H1 (cell line): ENCODE results near the gene UBE2E1. TPM values are rescaled to one million over a fixed set of nuclear protein-coding genes. Genes with fewer than 3 reads are reported as not detected.

Experiments
- HDAC6 ChIP-seq: IDR thresholded peaks from one replicate; pipeline ENCODE4 v1.7.1; 2012; ENCODE audit warnings: low read depth, mild to moderate bottlenecking, inconsistent platforms, low read length, moderate library complexity
- KDM1A ChIP-seq: fragments of 200-600, 300-600 bp; sonication (generic); IDR thresholded peaks from 2 replicates; pipeline ENCODE4 v1.7.1; 2016; ENCODE audit warnings: mild to moderate bottlenecking, low read length, borderline replicate concordance
- NANOG ChIP-seq: IDR thresholded peaks from 2 replicates; pipeline ENCODE4 v1.6.1; 2011; ENCODE audit warnings: low read length, low read depth, mild to moderate bottlenecking, inconsistent platforms; ENCODE audit not compliant: insufficient read depth, poor library complexity, severe bottlenecking
- RNF2 ChIP-seq: fragments of 200-900, 300-1000 bp; sonication (generic); IDR thresholded peaks from 2 replicates; pipeline ENCODE4 v1.7.1; 2016; ENCODE audit warnings: borderline replicate concordance, low read depth, mild to moderate bottlenecking, antibody characterized with exemption, low read length; ENCODE audit not compliant: poor library complexity, severe bottlenecking; ENCODE audit errors: missing control alignments
- SP2 ChIP-seq: IDR thresholded peaks from 2 replicates; pipeline ENCODE4 v1.6.1; 2012; ENCODE audit warnings: mild to moderate bottlenecking, low read length, inconsistent platforms
- TAF7 ChIP-seq: optimal IDR thresholded peaks from 2 replicates; pipeline ENCODE3; 2011; ENCODE audit warnings: low read depth, mild to moderate bottlenecking, inconsistent platforms, low read length, moderate library complexity, borderline replicate concordance
- polyA plus RNA-seq, 7 experiments: library from polyadenylated mRNA; depleted of rRNA in 3 of 7; stranded (reverse) in 5 of 7; unstranded in 2 of 7; fragments of >200 nt in 5 of 7; fragments of 200-250 nt in 2 of 7; gene quantifications; 1 replicate in 5 of 7; 2 replicates in 1 of 7; 4 replicates in 1 of 7; pipeline versions ENCODE4 v1.2.1 to v1.2.3, GENCODE V29; 2011 to 2013; ENCODE audit warnings: missing spikeins in 2 of 7, mixed read lengths in 2 of 7
- total RNA-seq: library from RNA; stranded (reverse); fragmentation: NEBNext Ultra II Directional; extraction: Animal tissue kit (Norgen Biotek cat#: 25700); gene quantifications from 2 replicates; pipeline ENCODE4 v1.2.1, GENCODE V29; 2021
- TF ChIP-seq, protein P1 (sequence below): fragments of 300-600 bp; sonication (generic); IDR thresholded peaks from 2 replicates; pipeline ENCODE4 v1.7.1; 2012; ENCODE audit warnings: low read length, moderate library complexity, mild to moderate bottlenecking, inconsistent platforms; ENCODE audit not compliant: insufficient replicate concordance
- TF ChIP-seq, protein P2 (sequence below): IDR thresholded peaks from 2 replicates; pipeline ENCODE4 v1.6.1; 2012; ENCODE audit warnings: inconsistent platforms

The UBE2E1 gene
- total and polyA plus RNA-seq, 2 of the 8 experiments (the other 6 are each of a cell fraction or from before 2014, with no cell fraction given), result 109 to 141 TPM

DNA sequence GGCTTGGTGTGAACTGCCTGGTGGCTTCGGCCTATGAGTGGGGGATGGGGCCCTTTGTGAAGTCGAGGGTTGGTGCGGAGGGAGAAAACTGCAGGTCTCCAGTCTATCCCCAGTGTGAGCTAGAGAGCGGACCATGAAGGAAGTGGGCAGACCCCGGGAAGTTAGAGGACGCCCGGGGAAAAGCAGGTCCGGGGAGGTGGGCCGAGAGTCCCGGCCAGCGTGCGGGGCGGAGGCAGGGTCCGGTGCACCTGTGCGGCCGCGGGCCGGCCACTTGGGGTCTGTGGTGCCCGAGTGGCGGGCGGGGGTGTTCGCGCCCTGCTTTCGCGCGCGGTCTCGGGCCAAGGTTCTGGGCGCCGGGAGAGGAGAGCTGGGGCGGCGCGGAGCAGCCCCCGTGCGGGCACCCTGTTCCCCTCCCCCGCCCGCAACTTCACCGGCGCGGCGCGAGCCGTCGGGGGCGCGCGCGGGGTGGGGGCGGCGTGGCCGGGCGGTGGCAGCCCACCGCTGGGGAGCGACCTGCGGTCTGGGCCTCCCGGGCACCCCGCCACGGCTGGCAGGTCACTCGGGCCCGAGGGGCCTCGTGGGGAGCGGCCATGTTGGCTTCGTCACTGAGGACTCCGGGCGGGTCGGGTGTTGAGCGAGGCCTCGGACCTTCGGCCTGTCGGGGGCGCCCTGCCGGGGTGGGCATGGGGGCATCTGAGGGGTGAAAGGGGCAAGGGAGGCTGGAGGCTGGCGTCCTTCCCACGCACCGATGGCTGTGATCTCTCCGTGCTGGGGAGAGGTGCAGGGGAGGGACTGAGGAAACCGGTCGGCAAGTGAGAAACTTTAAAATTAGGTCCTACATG, 4.8 kb downstream of the UBE2E1 start (continued):
- TF ChIP-seq, protein P1, sequence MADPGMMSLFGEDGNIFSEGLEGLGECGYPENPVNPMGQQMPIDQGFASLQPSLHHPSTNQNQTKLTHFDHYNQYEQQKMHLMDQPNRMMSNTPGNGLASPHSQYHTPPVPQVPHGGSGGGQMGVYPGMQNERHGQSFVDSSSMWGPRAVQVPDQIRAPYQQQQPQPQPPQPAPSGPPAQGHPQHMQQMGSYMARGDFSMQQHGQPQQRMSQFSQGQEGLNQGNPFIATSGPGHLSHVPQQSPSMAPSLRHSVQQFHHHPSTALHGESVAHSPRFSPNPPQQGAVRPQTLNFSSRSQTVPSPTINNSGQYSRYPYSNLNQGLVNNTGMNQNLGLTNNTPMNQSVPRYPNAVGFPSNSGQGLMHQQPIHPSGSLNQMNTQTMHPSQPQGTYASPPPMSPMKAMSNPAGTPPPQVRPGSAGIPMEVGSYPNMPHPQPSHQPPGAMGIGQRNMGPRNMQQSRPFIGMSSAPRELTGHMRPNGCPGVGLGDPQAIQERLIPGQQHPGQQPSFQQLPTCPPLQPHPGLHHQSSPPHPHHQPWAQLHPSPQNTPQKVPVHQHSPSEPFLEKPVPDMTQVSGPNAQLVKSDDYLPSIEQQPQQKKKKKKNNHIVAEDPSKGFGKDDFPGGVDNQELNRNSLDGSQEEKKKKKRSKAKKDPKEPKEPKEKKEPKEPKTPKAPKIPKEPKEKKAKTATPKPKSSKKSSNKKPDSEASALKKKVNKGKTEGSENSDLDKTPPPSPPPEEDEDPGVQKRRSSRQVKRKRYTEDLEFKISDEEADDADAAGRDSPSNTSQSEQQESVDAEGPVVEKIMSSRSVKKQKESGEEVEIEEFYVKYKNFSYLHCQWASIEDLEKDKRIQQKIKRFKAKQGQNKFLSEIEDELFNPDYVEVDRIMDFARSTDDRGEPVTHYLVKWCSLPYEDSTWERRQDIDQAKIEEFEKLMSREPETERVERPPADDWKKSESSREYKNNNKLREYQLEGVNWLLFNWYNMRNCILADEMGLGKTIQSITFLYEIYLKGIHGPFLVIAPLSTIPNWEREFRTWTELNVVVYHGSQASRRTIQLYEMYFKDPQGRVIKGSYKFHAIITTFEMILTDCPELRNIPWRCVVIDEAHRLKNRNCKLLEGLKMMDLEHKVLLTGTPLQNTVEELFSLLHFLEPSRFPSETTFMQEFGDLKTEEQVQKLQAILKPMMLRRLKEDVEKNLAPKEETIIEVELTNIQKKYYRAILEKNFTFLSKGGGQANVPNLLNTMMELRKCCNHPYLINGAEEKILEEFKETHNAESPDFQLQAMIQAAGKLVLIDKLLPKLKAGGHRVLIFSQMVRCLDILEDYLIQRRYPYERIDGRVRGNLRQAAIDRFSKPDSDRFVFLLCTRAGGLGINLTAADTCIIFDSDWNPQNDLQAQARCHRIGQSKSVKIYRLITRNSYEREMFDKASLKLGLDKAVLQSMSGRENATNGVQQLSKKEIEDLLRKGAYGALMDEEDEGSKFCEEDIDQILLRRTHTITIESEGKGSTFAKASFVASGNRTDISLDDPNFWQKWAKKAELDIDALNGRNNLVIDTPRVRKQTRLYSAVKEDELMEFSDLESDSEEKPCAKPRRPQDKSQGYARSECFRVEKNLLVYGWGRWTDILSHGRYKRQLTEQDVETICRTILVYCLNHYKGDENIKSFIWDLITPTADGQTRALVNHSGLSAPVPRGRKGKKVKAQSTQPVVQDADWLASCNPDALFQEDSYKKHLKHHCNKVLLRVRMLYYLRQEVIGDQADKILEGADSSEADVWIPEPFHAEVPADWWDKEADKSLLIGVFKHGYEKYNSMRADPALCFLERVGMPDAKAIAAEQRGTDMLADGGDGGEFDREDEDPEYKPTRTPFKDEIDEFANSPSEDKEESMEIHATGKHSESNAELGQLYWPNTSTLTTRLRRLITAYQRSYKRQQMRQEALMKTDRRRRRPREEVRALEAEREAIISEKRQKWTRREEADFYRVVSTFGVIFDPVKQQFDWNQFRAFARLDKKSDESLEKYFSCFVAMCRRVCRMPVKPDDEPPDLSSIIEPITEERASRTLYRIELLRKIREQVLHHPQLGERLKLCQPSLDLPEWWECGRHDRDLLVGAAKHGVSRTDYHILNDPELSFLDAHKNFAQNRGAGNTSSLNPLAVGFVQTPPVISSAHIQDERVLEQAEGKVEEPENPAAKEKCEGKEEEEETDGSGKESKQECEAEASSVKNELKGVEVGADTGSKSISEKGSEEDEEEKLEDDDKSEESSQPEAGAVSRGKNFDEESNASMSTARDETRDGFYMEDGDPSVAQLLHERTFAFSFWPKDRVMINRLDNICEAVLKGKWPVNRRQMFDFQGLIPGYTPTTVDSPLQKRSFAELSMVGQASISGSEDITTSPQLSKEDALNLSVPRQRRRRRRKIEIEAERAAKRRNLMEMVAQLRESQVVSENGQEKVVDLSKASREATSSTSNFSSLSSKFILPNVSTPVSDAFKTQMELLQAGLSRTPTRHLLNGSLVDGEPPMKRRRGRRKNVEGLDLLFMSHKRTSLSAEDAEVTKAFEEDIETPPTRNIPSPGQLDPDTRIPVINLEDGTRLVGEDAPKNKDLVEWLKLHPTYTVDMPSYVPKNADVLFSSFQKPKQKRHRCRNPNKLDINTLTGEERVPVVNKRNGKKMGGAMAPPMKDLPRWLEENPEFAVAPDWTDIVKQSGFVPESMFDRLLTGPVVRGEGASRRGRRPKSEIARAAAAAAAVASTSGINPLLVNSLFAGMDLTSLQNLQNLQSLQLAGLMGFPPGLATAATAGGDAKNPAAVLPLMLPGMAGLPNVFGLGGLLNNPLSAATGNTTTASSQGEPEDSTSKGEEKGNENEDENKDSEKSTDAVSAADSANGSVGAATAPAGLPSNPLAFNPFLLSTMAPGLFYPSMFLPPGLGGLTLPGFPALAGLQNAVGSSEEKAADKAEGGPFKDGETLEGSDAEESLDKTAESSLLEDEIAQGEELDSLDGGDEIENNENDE, result no peak
- TF ChIP-seq, protein P2, sequence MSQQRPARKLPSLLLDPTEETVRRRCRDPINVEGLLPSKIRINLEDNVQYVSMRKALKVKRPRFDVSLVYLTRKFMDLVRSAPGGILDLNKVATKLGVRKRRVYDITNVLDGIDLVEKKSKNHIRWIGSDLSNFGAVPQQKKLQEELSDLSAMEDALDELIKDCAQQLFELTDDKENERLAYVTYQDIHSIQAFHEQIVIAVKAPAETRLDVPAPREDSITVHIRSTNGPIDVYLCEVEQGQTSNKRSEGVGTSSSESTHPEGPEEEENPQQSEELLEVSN, result no peak
- TF ChIP-seq KDM1A, result no peak
- peak; percentile 86 for TF ChIP-seq TAF7
- no peak for TF ChIP-seq RNF2
- TF ChIP-seq HDAC6, result no peak
- TF ChIP-seq NANOG, result no peak
- TF ChIP-seq SP2, result no peak
